D341Med (cell line): ENCODE data around the gene KIF1B.

ENCODE experiments used
- DNase-seq: peaks from one replicate; pipeline ENCODE4 v3.0.0; 2012; ENCODE audit warnings: low spot score

Gene KIF1B

GRCh38 chr1:10338047-10338446, 127.7 kb downstream of the KIF1B start:
- DNase-seq, result peak; percentile 77

- no peak for DNase-seq
Observed at GRCh38 chr1:10338611-10339010, 128.2 kb downstream of the KIF1B start.

- DNase-seq, result no peak
Observed at GRCh38 chr1:10339036-10339567, 128.7 kb downstream of the KIF1B start.

- peak; percentile 56 for DNase-seq
Observed at GRCh38 chr1:10339815-10340214, 129.4 kb downstream of the KIF1B start.

GRCh38 chr1:10340930-10341590, 130.7 kb downstream of the KIF1B start:
- no peak for DNase-seq

- no peak for DNase-seq
Observed at GRCh38 chr1:10347109-10347508, 136.7 kb downstream of the KIF1B start.

- DNase-seq, result no peak
Observed at GRCh38 chr1:10353282-10353681, 142.9 kb downstream of the KIF1B start.

- no peak for DNase-seq
Observed at GRCh38 chr1:10353693-10354092, 143.3 kb downstream of the KIF1B start.

- DNase-seq, result no peak
Observed at GRCh38 chr1:10360045-10360444, 149.7 kb downstream of the KIF1B start.

GRCh38 chr1:10361515-10361914, 151.1 kb downstream of the KIF1B start:
- no peak for DNase-seq

- no peak for DNase-seq
Observed at GRCh38 chr1:10368194-10368593, 157.8 kb downstream of the KIF1B start.

- no peak for DNase-seq
Observed at GRCh38 chr1:10374442-10374860, 164.1 kb downstream of the KIF1B start.

GRCh38 chr1:10377365-10378029, 167.1 kb downstream of the KIF1B start:
- peak; percentile 58 for DNase-seq

- no peak for DNase-seq
Observed at GRCh38 chr1:10378081-10378841, 167.9 kb downstream of the KIF1B start.

GRCh38 chr1:10379101-10379620, 168.8 kb downstream of the KIF1B start:
- DNase-seq, result no peak

GRCh38 chr1:10379676-10380075, 169.3 kb downstream of the KIF1B start:
- no peak for DNase-seq

- no peak for DNase-seq
Observed at GRCh38 chr1:10380594-10381275, 170.4 kb downstream of the KIF1B start.

- DNase-seq, result no peak
Observed at GRCh38 chr1:10383630-10384029, 173.3 kb downstream of the KIF1B start.

GRCh38 chr1:10384219-10384618, 173.8 kb downstream of the KIF1B start:
- DNase-seq, result no peak

GRCh38 chr1:10386761-10387676, 176.6 kb downstream of the KIF1B start:
- no peak for DNase-seq
